NCI-H2196 (cell line): ENCODE data around the gene DNAJB12.
"Not testable (repeated sequence)": the region's sequence is repeated elsewhere in the genome, so short reads cannot be mapped to it uniquely, and the experiment has no call there.

Experiments
- DNase-seq: peaks from one replicate; lab custom pipeline; 2025; ENCODE audit not compliant: unreplicated experiment; lab: John Stamatoyannopoulos, UW

Gene DNAJB12

DNA sequence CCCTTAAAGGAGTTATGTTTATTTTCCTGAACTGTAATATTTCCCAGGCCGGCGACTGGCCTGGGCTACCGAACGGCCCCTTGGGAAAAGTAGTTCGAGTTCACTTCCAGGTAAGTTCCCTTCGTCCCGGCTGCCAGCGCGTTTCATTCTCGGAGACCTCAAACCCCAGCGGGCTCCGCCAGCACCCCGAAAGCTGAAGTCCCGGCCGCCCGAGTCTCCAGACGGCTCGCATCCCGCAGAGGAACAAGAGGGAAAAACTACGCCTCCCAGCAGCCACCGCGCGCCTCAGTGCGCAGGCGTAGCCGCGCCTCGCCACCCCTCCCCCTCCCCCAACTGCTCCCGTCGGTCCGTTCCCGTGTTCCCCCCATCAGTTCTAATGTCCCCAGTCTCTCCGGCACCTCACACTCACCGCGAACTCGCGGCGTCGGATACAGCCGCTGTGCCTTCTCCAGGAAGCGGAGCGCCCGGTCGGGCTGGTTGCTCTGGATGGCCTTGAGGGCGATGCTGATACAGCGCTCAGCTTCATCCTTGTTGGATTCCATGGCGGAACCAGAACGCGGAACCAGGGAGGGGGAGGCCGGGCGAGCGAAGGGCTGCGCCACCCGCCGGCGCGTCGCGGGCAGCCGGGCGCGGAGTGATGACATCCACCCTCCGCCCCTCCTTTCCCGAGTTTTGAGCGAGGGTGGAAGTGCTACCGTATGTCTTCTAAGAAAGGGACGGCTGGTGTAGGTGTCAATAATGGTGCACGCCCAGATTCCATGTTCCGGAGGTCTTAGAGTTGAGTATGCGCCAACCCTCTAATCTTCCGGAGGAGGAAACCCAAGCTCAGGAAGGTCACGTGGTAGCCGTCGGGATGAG, at the start of gene DNAJB12:
Gene DNAJB12, minus strand, starts transcription at position 564 of the 858 bp plus-strand sequence. Its CDS starts 22 bp downstream, at position 542.
- peak; percentile 83 for DNase-seq

DNA sequence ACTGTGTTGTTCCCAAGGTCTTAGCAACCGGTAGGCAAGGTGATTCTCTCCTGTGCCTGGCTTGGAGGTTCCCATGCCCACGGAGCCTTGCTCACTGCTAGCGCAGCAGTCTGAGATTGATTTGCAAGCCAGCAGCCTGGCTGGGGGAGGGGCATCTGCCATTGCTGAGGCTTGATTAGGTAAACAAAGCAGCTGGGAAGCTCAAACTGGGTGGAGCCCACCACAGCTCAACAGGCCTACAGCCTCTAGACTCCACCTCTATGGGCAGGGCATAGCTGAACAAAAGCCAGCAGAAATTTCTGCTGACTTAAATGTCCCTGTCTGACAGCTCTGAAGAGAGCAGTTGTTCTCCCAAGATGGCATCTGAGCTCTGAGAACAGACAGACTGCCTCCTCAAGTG, 40.9 kb upstream of the DNAJB12 start:
- DNase-seq: not testable (repeated sequence)

DNA sequence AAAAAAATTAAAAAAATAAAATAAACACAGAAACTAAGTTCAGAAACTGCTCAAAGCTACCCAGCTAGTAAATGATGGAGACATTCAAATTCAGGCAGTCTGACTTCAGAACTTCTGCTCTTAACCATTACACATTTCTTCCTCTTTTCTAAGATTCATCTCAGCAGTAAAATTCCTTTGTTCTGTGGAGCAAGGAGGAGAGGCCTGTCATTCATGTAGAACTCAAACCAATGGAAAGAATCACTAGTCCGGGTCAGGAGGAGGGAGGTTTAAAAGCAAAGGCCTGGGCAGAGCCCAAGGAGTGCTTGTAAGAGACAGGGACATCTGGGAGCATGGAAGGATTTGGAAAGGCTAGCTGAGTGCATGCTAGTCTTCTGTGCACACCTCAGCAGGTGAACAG, 37.9 kb upstream of the DNAJB12 start:
- no peak for DNase-seq

DNA sequence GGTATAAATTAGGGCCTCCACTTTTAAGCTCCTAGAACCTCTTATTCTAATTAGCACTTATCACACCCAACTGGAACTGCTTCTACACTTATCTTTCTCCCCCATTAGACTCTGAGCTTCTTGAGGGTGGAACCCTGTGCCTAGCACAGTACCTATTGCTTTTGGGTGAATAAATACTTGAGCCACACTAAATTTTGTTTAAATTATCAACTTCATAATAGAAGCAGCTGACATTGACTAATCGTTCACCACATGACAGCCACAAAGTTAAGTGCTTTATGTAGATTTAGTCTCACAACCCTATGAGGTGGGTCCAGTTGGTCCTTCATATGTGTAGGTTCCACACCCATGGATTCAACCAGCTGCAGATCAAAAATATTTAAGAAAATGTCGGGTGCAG, 36.0 kb upstream of the DNAJB12 start:
- no peak for DNase-seq

DNA sequence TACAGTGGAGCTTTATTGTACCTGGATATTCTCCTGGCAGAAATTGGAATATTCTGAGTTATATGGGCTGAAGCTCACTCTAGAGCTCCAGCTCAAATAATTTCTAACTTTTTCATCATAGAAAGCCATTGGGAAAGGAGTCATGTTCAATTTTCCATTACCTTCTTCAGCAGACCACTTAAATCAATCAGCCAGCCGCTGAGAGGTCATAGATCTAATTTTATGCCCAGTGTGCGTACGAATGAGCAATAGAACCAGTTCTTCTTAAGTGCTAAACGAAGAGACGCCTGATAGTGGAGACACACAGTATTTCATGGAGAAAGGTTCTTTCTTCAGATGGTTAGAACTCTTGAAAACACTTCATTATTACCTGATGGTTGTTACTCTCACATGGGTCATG, 35.0 kb upstream of the DNAJB12 start:
- DNase-seq: no peak

DNA sequence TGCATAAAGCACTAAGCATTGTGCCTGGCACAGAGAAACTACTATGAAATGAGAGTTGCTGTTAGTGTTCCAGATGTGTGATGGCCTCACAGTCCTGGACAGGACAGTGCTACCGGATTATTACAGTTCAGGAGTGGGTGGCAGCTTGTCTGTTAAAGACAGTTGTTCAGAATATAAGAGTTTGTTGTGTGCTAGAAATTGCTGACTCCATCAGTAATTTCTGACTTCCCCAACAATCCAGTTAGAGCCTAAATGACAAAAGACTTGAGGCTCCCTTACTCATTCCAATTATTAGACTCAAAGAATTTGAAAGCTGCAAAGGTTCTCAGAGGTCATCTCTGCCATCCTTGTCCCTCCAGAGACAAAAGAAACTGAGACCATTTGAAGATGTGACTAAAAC, 34.3 kb upstream of the DNAJB12 start:
- DNase-seq: no peak

DNA sequence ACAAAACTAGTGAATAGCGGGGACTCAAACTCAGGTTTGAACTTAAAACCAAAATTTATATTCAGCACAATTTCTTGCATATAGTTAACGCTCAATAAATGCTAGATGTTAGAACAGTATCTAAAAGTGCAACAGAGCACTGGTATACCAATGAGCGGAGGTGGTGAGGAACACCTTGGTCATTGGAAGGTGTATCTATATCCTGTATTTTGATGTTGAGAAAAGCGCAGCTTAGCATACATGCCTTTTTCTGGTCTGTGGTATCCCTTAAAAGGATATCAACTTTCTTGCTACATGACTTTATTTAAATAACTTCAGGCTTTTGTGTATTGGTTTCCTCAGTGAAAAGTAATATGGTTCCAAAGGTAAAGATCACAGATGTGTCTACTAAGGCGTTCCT, 33.3 kb upstream of the DNAJB12 start:
- no peak for DNase-seq

DNA sequence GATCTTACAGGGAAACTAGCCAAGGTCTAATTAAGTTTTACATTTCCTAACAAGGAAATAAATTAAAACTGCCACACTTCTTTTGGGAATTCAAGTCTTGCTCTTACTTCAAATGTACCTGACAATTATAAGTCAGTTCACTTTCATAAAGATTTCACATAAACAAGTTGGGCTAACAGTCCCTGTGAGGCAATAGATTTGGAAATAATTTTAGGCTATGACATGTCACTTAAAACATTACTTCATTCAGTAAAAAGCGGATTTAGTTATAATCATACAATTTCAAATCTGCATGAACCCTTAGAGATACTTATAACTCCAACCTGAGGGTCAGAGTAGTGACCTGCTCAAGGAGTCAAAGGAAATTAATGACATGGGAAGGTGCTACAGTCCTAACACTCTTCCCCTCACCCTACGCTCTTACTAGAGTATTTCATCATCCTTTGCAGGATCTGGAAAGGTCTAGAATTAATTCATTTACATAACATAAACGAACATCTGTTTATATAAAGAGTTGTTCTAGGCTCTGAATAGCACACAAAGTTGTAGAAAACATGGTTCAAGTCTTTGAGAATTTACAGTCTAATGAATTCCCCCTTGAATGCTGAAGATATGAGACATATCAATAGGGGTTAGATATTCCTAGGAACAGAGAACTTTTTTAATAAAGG, 32.3 kb upstream of the DNAJB12 start:
- DNase-seq: no peak

DNA sequence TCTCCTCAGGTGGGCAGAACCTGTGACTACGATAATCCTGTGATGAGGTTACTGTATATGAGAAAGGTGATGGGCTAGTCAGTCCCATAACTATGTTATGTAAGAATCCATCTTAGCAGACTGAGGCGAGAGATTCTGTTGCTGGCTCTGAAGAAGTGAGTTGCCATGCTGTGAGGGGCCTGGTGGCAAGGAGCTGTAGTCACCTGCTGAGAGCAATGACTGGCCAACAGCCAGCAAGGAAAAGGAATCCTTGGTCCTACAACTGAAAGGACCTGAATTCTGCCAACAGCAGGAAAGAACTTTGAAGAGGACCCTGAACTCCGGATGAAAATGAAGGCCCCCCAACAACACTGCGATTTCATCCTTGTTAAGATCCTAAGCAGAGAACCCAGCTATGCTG, 31.0 kb upstream of the DNAJB12 start:
- DNase-seq: no peak

DNA sequence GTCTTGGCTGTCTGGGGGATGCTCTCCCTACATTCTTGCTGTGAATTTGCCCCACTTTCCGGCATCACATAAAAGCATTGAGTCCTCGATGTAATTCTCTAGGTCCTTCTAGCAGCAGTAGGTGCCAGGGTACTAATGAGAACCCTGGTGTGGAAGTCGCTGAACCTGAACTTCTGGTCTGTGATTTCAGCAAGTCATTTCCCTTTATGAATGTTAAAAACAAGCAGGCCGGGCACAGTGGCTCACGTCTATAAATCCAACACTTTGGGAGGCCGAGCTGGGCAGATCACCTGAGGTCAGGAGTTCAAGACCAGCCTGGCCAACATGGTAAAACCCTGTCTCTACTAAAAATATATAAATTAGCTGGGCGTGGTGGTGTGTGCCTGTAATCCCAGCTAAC, 30.3 kb upstream of the DNAJB12 start:
- not testable (repeated sequence) for DNase-seq

DNA sequence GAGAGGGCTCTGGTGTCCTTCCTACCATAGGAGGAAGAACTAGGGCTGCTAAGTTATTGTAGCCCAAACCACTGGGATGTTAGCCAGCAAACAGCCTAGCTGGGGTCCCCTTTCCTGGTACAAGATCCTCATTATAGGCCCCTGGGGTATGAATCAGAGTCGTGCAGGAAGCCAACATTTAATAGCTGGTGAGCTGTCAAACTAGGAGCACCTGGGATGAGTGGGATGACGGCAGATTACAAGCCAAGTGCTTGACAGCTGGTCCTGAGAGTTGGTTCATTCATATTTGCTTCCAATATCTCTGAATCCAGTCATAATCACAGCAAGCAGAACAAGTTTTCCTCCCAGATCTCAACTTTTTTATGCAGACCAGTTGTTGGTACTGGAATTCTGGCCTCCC, 25.1 kb upstream of the DNAJB12 start:
- DNase-seq: no peak

DNA sequence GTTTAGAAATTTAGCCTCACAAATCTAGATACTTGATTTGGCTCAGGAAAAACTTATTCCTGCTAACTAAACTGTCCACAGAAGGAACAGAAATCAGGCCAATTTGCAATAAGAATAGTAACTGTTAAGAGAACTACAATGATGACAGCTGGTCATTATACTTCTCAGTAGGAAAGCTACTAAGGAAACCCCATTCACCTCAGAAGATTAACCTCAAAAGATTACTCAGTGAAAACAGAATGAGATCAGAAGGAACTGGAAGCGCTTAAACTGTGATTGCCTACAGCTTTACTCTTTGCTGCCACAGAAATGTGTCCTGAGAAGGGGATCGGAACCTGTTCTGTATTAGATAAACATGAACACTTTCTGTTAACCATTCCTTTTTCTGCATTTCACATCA, 24.3 kb upstream of the DNAJB12 start:
- no peak for DNase-seq

DNA sequence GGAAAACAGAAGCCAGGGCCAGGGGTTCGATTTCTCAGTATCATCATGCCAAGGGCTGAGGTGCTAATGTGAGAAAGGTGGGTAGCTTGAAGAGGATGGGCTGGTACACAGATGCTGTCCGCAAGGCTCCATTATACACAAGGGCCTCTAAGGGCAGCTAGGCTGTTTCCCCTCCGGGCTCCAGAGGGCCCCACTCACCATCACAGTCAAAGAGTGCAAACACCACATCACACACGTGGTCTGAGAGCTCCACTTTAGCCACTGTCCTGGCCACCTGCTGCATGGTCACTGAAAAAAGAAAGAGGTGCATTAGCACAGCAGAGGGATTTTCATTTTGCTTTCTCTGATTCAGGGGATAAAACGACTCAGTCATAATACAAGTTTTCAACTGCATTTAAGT, 20.9 kb upstream of the DNAJB12 start:
- DNase-seq: no peak

DNA sequence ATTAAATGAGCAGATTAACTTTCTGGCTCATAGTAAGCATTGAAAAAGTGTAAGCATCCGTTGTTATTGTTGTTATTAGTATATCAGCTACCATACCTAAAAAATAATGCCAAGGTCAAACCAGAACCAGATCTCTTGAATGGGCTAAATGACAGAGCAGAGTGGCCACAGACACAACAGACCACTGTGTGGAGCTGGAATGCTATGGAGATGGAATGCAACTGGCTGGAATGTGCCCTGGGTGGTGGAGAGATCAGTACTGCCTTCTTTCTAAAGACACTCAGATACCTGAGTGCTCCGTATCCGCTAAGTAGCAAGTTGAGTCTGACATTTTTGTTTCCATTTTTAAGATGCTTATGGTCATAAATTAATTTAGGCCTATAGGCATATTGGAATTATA, 20.5 kb upstream of the DNAJB12 start:
- no peak for DNase-seq

DNA sequence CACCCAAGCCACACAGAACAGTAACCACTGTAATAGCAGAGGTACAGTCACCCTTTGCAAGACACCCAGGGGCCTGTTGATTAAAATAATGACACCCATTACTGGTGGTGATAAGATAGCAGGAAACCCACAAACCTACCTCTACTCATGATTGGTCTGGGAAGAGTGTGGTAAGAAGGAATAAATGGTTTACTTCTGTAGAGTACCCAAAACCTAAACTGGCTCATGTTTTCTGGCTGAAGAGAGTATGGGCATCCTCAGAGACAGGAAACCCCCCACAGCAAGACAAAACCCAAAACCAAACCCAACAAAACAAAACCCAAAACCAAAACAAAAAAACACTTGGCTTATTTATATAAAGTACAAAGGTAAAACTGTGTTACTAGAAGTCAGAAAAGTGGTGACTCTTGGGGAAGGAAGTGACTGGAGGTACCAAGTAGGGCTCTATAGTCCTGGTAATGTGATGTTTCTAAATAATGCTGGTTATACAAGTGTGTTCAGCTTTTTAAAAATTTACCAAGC, 15.5 kb upstream of the DNAJB12 start:
- no peak for DNase-seq

DNA sequence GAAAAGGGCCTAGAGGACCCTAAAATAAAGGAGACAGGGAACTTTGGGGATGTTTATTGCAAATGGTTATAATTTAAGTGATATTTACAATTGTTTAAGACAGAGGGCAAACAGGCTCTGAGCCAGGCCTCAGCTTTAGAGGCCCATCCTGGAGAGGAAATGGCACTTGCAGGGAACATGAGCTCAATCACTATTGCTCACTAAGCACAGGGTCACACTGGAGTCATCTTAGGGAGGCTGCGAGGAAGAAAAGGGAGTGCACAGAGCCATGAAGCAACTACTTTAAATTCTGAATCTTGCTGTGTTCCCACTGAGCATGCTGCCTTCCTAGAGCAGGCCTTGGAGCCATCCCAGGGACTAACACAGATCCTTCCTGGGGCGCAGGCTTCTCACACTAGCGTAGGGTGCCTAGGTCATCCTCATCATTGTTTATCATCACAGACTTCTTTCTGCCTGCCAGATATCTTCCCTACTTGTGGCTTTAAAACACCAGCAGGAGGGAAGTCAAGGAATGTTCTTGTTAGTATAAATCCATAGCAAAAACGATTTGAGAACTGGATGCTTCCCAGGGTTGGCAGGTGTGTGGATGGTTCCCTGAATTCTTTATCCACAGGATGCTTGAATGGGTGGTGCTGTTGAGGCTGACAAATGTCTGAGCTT, 12.7 kb upstream of the DNAJB12 start:
- DNase-seq: no peak

DNA sequence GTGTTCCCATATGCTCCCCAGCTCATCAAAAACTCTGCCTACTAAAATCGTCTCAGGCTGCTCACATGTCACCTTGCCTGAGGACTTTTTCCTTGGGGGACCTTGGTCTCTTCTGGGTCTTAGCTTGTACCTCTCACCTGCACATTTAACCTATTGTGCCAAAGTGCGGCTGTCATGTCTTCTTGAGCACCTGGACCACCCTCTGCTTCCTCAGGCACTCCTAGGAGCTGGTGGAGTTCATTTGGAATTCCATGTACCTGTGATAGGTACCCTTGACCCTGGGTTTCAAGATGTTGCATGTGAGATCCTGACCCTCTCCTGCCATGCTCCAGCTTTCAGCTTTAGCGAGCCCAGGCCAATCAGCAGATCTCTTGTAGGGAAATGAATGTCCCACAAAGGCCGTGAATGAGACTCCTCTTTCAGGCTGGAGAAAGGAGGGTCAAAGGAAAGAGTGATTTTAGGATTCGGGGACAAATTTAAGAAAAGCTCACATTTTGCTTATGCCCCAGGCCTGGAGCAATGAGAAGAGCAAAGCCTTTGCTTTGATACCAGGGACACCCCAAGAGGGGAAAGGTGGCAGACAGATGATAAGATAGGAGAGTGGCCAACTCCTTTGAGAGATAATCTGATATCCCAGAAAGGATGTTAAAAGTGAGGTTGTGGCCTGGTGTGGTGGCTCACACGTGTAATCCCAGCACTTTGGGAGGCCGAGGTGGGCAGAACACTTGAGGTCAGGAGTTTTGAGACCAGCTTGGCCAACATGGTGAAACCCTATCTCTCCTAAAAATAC, 10.6 kb upstream of the DNAJB12 start:
- DNase-seq: no peak

DNA sequence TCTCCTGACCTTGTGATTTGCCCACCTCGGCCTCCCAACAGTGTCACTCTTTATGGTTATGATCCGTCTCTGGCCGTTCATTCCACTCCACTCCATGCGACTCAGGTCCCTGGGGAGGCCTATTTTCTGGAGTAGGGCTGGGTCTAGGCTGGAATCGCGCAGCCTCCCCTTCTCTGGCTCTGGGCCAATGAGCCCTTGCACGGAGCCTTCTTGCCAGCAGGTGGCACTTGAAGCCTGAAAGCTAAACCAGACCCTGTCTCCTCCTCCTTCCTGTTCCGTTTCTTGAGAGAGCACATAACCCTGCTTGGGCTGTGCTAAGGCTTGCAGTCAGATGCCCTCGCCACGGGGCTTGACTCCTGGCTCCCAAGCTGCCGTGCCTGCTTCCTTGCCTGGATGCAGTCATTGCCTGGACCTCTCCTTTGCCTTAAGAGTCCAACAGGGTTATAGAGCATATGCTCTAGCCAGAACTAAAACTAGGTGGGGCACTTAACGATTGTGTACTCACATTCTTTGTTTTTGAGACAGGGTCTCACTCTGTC, 9.6 kb upstream of the DNAJB12 start:
- peak; percentile 78 for DNase-seq

DNA sequence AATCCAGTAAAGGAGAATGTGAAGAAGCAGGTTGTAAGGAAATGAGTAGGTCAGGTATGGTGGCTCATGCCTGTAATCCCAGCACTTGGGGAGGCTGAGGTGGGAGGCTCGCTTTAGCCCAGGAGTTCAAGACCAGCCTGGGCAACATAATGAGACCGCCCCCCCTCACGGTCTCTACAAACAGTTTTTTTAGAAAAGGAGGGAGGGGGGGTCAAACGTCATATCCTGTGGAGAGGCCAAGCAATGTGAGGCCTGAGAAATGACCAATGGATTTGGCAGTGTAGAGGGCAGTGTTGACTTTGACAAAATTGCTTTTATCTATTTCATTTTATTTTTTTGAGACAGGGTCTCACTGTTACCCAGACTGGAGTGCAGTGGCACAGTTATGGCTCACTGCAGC, 2.3 kb upstream of the DNAJB12 start:
- no peak for DNase-seq

DNA sequence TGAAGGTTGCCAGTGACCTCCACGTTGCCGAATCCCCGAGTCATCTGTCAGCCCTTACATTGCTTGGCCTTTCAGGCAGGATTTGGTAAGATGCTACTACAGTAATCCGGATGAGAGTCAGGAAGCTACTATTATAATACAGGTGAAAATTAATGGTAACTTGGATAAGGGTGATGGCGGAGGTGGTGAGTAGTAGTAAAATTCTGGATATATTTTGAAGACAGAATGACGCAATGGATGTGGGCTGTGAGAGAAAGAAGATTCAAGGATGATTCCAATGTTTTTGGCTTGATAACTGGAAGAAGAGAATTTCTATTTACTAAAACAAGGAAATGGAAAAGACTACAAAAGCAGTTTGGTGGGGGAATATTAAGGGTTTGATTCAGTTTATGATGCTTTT, 1.4 kb upstream of the DNAJB12 start:
- no peak for DNase-seq

DNA sequence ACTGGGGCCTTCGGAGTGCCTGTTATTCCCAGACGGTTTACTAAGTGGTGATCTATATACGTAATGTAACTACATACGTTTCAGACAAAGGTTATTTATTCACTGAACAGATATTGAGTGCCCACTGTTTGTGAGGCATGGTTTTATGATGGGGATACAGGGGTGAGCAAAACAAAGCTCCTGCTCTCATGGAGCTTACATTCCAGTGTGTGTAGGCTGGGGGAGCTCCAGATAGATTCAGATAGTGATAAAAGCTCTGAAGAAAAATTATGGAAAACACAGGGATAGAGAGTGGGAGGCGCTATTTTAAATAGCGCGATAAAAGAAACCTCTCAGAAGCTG, 466 bp upstream of the DNAJB12 start:
- DNase-seq: no peak
